Epithelial cell of esophagus (primary cell): ENCODE measurements around the gene ZBTB33.
A peak's percentile ranks its signal among the peaks of the same experiment; 100 is the strongest.

Source experiments
- DNase-seq: peaks from one replicate; pipeline ENCODE4 v3.0.0; 2010; ENCODE audit warnings: low read depth
- H3K4me3 ChIP-seq: 2 replicates; pipeline ENCODE4 v1.5.1; 2011; ENCODE audit warnings: mild to moderate bottlenecking, low read length, control low read depth
- TF ChIP-seq, protein P1 (sequence below): IDR thresholded peaks from 2 replicates; pipeline ENCODE4 v1.5.1; 2011; ENCODE audit warnings: low read depth, mild to moderate bottlenecking, low read length, control low read depth, inconsistent platforms; ENCODE audit not compliant: insufficient read depth; ENCODE audit errors: missing control alignments

The ZBTB33 gene

DNA sequence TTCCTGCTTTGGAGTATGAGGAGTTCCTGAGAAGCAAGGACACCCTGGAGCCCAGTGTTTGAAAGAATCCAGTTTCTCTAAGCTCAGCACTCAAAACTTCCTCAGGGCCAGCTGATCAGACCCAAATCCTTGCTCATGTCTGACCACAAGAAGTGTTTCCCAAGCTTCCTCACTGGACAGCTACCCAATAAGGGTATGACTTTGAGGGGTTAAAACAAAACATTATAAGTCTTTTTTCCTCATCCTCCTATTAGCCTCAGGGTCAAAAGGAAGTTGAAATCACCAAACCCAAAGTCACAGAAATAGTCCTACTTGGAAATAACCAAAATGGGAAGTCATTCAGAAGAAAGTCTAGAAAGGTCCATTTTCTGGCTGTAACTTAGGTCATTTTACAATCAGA, 13.7 kb downstream of the ZBTB33 start:
- TF ChIP-seq, protein P1, sequence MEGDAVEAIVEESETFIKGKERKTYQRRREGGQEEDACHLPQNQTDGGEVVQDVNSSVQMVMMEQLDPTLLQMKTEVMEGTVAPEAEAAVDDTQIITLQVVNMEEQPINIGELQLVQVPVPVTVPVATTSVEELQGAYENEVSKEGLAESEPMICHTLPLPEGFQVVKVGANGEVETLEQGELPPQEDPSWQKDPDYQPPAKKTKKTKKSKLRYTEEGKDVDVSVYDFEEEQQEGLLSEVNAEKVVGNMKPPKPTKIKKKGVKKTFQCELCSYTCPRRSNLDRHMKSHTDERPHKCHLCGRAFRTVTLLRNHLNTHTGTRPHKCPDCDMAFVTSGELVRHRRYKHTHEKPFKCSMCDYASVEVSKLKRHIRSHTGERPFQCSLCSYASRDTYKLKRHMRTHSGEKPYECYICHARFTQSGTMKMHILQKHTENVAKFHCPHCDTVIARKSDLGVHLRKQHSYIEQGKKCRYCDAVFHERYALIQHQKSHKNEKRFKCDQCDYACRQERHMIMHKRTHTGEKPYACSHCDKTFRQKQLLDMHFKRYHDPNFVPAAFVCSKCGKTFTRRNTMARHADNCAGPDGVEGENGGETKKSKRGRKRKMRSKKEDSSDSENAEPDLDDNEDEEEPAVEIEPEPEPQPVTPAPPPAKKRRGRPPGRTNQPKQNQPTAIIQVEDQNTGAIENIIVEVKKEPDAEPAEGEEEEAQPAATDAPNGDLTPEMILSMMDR: no peak
- H3K4me3 ChIP-seq: no peak overlapping the region
- DNase-seq: no peak

DNA sequence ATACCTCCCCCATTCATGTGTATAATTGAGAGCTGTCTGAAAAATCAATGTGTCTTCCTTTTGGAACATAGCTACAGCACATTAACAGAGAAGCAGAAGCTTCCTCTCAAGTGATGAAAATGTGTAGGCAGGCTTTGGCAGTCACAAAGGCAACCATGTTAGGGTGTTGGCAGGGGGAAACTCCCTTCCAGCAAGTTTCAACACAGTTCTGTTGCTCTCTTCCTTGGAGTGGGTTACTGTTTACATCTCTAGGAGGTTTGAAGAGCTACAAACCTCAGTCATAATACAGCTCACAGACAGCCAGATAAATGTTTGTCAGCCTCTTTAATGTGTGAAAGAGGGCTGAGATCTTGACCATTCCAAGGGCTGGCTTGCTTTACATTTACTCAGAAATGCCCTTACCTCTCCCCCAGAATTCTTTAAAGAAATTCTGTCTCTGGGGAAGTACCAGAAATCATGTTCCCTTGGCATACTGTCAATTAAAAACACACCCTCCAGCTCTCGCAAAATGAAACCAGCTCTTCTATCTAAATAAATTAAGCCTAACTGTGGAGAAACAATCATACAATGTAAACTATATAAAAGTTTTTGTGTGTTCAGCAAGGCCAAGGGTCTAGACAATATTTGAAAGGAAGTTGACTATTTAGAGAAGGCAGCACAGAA, 18.9 kb downstream of the ZBTB33 start:
- peak; percentile 76 for DNase-seq
- TF ChIP-seq, protein P1: no peak
- peak overlapping the region; percentile 9 for H3K4me3 ChIP-seq

- no peak overlapping the region for H3K4me3 ChIP-seq
- no peak for DNase-seq
- TF ChIP-seq, protein P1: no peak
Measured at GRCh38 chrX:120270567-120270966, 20.0 kb downstream of the ZBTB33 start.

DNA sequence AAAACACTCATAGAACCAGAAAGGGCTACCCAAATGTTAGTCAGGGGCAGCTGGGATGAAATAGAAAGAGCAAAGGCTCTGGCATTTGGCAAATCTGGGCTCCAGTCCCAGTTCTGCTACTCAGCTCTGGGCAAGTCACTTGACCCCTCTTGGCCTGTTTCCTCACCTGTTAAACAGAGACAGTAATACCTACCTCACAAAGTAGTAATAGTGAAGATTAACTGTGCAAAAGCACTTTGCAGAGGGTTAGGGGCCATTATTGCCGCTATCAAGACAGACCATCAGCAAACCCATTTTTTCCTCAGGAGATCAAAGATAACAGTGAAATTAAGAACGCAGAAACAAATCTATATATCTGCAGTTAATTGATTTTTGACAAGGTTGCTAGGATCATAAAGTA, 20.6 kb downstream of the ZBTB33 start:
- no peak overlapping the region for H3K4me3 ChIP-seq
- DNase-seq: peak; percentile 4
- TF ChIP-seq, protein P1: no peak

- no peak overlapping the region for H3K4me3 ChIP-seq
- TF ChIP-seq, protein P1: no peak
- DNase-seq: no peak
Measured at GRCh38 chrX:120274145-120274544, 23.5 kb downstream of the ZBTB33 start.

DNA sequence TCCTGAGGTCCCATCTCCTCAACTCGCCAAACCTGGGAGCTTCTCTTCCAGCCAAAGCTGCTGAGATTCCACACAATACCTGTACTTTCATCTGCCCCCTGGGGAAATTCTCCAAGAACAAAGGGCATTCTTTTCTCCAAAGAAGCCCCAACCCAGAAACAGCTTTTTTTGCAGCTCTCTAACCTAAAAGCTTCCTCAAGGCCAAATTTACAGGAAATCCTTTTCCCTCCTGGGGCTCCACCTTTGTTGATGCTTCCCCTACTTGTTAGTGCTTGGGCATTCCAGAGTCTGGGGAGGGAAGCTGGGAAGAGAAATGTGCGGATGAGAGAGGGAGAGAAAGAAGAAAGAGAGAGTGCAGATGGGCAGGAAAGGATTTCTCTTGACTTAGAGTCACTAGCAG, 24.3 kb downstream of the ZBTB33 start:
- H3K4me3 ChIP-seq: no peak overlapping the region
- TF ChIP-seq, protein P1: no peak

DNA sequence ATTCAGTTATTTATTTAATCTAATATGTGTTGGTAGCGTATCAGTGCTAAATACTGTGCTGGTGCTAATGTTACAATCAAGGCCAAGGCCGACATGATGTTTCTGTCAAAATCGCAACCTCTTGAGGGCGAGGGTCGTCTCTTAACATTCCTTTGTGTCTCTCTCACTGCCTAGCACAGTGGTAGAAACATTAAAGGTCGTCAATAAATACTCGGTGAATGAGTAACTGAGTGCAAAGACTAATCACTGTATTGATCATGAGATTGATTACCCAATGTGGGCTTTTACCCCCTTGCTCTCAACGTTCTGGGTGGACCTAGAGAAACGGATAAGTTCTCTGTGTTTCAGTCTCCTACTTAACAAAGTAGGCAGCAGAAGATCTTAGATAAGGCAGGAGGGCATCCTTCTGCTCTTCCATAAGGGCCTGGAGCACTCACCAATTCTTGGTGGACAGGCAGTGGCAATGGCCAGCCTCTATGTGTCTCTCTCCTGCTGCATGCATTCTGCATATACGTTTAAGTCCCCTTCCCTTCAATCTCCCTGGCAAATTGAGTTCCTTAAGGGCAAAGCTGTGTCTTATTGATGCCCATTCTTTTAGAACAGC, 30.5 kb downstream of the ZBTB33 start:
- no peak for DNase-seq
- no peak overlapping the region for H3K4me3 ChIP-seq
- TF ChIP-seq, protein P1: no peak

More for the DNA sequence above, 24.3 kb downstream of the ZBTB33 start:
- no peak for DNase-seq
